Fibroblast of pulmonary artery (primary cell): ENCODE data around the gene PLEKHM3.

Experiments used
- DNase-seq: peaks from one replicate; pipeline ENCODE4 v3.0.0-alpha.2; 2010; ENCODE audit warnings: low read depth
- H3K4me3 ChIP-seq: replicated peaks from 2 replicates; pipeline ENCODE4 v1.5.1; 2011; ENCODE audit warnings: low read depth, mild to moderate bottlenecking, control low read depth, low read length, moderate library complexity
- TF ChIP-seq, protein P1 (sequence below): IDR thresholded peaks from 2 replicates; pipeline ENCODE4 v1.5.1; 2011; ENCODE audit warnings: mild to moderate bottlenecking, control low read depth, low read length, inconsistent platforms; ENCODE audit errors: missing control alignments

PLEKHM3 gene

DNA sequence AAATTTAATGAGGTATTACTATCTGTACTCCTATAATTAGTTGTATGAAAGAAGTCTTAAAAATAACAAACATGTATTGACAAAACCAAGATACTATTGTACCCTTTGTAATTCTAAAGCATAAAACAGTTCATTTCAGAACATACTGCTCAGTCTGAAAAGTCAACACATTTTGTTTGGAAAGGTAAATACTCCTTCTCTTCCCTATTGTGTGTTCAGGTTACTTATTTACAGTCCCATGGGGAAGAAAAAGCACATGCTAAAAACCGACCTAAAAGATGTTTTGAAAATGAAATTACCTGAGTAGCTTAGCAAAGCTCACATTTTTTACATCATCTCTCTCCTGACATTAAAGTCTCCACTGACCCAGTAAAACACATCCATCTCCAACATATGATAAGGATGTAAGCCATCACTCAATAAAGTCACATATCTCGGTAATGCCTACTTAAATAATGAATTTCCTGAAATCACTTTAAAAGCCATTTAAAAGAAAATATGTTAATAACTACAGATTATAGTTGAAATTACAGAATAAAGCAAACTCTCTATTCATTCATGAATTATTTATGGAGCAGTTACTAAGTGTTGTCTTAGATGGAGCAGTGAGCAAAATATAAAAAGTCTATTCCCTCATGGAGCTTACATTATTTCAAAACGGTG lies 180.0 kb downstream of the PLEKHM3 start:
- no peak for DNase-seq
- no peak overlapping the region for H3K4me3 ChIP-seq
- TF ChIP-seq, protein P1, sequence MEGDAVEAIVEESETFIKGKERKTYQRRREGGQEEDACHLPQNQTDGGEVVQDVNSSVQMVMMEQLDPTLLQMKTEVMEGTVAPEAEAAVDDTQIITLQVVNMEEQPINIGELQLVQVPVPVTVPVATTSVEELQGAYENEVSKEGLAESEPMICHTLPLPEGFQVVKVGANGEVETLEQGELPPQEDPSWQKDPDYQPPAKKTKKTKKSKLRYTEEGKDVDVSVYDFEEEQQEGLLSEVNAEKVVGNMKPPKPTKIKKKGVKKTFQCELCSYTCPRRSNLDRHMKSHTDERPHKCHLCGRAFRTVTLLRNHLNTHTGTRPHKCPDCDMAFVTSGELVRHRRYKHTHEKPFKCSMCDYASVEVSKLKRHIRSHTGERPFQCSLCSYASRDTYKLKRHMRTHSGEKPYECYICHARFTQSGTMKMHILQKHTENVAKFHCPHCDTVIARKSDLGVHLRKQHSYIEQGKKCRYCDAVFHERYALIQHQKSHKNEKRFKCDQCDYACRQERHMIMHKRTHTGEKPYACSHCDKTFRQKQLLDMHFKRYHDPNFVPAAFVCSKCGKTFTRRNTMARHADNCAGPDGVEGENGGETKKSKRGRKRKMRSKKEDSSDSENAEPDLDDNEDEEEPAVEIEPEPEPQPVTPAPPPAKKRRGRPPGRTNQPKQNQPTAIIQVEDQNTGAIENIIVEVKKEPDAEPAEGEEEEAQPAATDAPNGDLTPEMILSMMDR = no peak

DNA sequence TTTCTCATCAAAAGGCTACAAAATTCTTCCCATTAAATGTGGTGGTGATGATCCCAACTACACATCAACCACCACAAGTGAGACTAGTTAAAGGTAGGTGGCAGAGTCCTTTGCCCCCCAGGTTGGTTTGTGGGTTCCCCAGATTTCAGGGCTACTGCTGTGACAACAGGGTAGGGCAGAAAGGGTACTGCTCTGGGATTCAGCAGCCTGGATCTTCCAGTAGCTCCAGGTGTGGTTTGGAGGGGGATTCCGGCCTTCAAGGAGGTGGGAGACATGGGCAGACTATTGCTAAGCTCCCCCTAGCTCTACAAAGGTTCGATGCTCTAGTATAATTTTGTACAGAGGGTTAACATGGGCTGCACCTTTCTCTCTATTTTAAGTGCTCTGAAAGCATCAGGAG lies 180.7 kb downstream of the PLEKHM3 start:
- TF ChIP-seq, protein P1 = no peak
- DNase-seq = no peak
- H3K4me3 ChIP-seq = no peak overlapping the region

DNA sequence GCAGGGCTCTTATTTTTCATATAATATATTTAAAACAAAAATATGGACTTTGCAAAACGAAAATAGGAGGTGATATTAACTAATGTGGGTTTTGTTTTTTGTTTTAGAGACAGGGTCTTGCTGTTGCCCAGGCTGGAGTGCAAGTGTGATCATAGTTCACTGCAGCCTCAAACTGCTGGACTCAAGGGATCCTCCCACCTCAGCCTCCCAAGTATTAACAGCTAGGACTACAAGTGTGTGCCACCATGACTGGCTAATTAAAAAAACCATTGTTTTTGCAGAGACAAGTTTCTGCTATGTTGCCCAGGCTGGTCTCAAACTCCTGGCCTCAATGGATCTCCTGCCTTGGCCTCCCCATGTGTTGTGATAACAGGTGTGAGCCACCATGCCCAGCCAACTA lies 185.2 kb downstream of the PLEKHM3 start:
- no peak for DNase-seq
- TF ChIP-seq, protein P1 = no peak
- H3K4me3 ChIP-seq = no peak overlapping the region

DNA sequence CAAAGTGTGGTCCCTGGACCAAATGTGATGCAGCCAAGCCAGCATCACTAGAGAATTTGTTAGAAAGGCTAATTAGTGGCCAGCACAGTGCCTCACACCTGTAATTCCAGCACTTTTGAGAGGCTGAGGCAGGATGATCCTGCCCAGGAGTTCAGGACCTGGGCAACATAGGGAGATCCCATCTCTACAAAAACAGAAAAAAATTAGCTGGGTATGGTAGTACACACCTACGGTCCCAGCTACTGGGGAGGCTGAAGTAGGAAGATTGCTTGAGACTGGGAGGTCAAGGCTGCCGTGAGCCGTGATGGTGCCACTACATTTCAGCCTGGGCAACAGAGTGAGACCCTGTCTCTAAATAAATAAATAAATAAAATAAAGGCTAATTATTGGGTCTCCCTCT lies 185.8 kb downstream of the PLEKHM3 start:
- TF ChIP-seq, protein P1 = no peak
- no peak for DNase-seq
- no peak overlapping the region for H3K4me3 ChIP-seq

DNA sequence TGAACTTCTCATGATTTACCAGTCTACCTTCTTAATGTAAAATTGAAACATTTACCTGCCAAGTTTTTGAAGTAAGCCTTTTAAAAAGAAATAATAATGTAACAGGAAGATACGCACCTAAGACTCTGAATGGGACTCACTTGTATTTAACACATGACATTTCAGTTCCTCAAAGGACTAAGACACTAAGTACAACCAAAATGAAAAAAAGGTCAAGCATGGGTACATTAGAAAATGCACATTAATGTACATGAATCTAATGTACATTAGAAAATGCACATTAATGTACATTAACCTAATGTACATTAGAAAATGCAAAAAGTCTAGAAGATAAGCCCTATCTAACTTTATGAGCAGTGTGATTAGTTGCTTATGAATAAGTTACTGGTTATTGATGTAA lies 186.3 kb downstream of the PLEKHM3 start:
- TF ChIP-seq, protein P1 = no peak
- DNase-seq = no peak

DNA sequence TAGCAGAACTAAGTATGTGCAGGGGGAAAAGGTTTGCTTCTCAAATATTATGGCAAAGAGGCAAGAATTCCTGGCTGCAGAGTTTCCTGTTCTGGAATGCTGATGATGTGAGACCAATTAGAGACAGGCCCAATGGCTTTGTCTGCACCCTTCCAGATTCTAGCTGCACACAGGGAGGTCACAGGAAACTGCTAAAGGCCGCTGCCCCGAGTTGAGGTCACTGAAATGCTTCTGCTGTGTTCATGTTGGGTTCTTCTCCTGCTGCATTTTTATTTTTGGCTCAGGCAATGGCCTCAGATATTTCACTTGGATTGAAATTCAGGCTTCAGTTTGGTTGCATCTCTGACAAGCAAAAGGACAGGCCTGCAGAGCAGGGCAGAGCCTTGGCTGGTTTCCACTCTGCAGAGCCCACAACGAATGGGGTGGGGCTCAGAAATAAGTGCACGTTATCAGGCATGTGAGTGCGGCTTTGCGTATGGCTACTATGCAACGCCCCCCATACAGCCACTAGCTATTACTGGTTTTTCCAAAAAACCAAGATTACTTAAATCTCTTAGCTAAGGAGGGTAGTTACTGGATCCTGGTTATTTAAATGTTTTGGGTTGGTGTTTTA lies 188.7 kb downstream of the PLEKHM3 start:
- TF ChIP-seq, protein P1 = no peak
- H3K4me3 ChIP-seq = no peak overlapping the region
- DNase-seq = no peak

More for the DNA sequence above, 186.3 kb downstream of the PLEKHM3 start:
- no peak overlapping the region for H3K4me3 ChIP-seq

DNA sequence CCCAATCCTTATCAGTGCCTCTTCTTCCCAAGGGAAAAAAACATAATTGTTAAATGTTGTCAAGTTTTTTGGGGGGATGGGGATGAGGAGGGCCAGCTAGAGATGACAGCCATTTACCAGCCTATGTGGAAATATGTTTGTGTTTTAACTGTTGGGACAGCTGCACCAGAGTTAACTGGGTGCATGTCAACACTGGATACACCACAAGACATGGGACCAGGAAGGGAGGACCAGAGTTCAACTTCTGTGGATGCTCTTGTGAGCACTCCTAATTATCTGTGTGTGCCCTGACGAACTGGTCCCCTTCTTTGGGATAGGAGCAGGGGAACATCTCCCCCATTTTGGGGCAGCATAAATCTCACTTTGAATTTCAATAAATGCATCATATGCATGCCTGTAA lies 189.5 kb downstream of the PLEKHM3 start:
- TF ChIP-seq, protein P1 = no peak

More for the DNA sequence above, 189.5 kb downstream of the PLEKHM3 start:
- H3K4me3 ChIP-seq = no peak overlapping the region
- no peak for DNase-seq
